GM21381 (cell line): ENCODE data around the gene PDCD1LG2.
A peak's percentile ranks its signal among the peaks of the same experiment; 100 is the strongest.
"Not testable (repeated sequence)": the region's sequence is repeated elsewhere in the genome, so short reads cannot be mapped to it uniquely, and the experiment has no call there.

Experiments used
- ATAC-seq: cut with Tn5 transposase; IDR thresholded peaks from one replicate; pipeline ENCODE4 v1.9.1; 2021; ENCODE audit warnings: mild to moderate bottlenecking, moderate library complexity; ENCODE audit not compliant: unreplicated experiment

PDCD1LG2 gene

GRCh38 chr9:5510360-5510931 lies at the start of gene PDCD1LG2:
PDCD1LG2 (plus strand) TSS chr9:5510531; CDS start chr9:5522547, 12,016 bp downstream.
- ATAC-seq, result peak; percentile 74

GRCh38 chr9:5464831-5465330 lies 45.5 kb upstream of the PDCD1LG2 start:
- not testable (repeated sequence) for ATAC-seq

DNA sequence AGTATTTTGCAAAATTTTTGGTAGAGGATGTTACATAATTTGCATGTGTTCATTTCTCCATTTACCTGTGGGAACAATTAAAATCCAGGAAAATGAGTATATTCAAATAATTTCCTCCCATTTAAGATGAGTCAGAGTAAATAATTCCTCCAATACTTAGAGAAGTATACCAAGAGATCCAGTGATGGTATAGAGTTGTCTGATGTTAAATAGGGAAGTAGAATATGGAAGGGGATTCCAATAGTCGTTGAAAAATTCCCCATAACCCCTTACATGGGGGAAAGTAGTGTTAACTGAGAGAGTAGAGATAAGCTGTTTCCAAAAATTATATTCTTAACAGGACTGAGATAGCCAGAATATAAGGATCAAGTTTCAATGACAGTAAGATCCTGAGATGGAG lies 44.3 kb upstream of the PDCD1LG2 start:
- ATAC-seq, result no peak

GRCh38 chr9:5466766-5467165 lies 43.6 kb upstream of the PDCD1LG2 start:
- ATAC-seq, result no peak

GRCh38 chr9:5468850-5469249 lies 41.5 kb upstream of the PDCD1LG2 start:
- ATAC-seq, result no peak

GRCh38 chr9:5470122-5470521 lies 40.2 kb upstream of the PDCD1LG2 start:
- no peak for ATAC-seq

- no peak for ATAC-seq
These were observed 39.5 kb upstream of the PDCD1LG2 start for GRCh38 chr9:5470816-5471215.

DNA sequence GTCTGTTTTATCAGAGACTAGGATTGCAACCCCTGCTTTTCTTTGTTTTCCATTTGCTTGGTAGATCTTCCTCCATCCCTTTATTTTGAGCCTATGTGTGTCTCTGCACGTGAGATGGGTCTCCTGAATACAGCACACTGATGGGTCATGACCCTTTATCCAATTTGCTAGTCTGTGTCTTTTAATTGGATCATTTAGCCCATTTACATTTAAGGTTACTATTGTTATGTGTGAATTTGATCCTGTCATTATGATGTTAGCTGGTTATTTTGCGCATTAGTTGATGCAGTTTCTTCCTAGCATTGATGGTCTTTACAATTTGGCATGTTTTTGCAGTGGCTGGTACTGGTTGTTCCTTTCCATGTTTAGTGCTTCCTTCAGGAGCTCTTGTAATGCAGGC lies 34.7 kb upstream of the PDCD1LG2 start:
- not testable (repeated sequence) for ATAC-seq

DNA sequence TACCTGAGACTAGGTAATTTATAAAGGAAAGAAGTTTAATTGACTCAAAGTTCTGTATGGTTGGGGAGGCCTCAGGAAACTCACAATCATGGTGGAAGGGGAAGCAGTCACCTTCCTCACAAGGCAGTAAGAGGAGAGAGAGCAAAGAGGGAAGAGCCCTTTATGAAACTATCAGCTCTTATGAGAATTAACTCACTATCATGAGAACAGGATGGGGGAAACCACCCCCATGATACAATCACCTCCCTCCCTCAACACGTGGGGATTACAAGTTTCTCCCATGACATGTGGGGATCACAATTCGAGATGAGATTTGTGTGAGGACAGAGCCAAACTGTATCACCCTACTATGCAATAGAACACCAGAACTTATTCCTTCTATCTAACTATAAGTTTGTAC lies 32.1 kb upstream of the PDCD1LG2 start:
- ATAC-seq, result peak; percentile 44

DNA sequence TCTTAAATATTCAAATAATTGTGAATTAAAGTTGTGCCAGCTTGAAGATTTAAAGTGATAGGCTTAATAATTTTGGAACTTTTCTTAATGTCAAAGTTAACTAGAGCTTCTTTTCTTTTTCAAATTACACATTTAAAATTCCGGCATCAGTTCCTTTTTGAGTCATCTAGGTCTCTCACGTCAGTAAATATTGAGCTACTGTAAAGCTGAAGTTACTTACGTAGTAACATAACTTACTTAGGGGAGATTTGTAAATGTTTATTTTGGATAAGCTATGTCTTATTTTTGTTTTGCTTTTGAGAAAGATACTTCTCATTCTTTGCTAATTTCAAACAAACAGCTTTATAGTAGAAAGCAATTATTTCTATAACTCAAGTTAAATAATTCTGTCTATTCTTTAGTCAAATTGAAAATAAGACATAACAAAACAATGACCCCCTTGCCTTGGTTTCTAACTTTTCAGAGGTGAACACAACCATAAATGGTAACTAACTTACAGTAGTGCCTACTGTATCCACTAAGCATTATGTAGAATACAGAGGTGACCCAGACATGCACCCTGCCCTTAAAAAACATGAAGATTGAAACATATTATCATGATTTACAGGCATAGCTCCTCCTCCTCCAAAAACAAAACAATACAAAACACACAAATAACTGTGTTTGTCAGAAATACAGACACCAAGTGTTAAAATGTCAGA lies 30.2 kb upstream of the PDCD1LG2 start:
- ATAC-seq, result peak; percentile 43

- ATAC-seq, result peak; percentile 34
These were observed 29.4 kb upstream of the PDCD1LG2 start for GRCh38 chr9:5480919-5481318.

GRCh38 chr9:5481322-5482040 lies 28.9 kb upstream of the PDCD1LG2 start:
- ATAC-seq, result no peak

DNA sequence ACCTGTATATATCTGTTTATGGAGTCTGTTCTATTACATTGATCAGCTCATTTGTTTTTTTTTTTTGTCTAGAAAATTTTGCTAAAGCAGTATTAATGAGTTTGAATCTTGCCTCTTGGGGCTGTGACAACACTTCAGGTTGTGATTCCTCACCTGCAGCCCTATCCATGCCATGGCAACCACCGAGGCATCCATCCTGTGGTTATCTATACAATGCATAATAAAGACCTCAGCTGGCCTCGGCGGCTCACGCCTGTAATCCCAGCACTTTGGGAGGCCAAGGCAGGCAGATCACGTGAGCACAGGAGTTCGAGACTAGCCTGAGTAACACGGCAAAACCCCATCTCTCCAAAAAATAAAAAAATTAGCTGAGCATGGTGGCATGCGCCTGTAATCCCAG lies 28.1 kb upstream of the PDCD1LG2 start:
- no peak for ATAC-seq

- no peak for ATAC-seq
These were observed 27.0 kb upstream of the PDCD1LG2 start for GRCh38 chr9:5483306-5483705.

DNA sequence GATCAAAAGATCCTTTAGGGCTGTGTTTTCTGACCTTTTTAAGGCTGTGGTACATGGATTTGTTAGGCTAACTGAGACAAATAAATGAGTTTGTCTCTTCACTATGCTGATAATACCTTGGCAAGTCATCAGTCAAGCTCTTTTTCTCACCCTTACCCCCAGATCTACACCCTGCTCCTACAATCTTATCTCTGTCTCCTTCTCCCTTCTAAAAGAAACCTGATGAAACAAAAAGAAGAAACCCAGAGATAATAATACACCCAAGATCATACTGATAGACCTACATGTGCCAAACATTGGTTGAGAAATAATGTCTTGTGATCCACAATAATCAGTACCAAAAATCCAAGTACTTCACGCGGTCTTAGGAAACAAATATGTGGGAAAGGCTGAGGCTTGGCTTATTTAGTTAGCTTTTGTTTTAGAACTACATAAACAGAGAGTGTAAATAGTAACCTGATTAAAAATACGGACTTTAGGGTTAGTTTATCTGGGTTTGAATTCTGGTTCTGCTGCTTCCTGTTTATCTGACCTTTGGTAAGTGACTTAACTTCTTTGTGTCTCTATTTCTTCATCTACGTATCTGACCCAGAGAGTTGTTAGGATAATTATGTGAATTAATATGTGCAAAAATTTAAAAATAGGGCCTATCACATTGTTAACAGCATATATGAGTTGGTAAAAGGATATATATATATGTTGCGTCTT lies 24.8 kb upstream of the PDCD1LG2 start:
- ATAC-seq, result no peak

DNA sequence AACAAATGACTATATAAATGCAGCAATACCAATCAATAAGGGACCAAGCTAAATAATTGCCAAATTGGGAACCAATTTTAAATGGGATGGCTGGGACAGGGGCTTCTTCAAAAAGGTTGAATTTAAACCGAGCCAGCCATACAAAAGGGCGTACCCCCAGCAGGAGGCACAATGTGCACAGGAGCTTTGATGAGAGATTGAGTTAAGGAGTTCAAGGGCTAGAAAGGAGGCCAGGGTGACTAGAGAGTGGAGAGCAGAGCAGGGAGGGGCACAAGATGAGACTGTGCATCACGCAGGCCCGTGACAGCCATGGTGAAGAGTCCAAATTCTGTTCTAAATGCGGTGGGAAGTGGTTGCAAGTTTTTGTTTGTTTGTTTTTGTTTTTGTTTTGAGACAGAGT lies 23.3 kb upstream of the PDCD1LG2 start:
- no peak for ATAC-seq

DNA sequence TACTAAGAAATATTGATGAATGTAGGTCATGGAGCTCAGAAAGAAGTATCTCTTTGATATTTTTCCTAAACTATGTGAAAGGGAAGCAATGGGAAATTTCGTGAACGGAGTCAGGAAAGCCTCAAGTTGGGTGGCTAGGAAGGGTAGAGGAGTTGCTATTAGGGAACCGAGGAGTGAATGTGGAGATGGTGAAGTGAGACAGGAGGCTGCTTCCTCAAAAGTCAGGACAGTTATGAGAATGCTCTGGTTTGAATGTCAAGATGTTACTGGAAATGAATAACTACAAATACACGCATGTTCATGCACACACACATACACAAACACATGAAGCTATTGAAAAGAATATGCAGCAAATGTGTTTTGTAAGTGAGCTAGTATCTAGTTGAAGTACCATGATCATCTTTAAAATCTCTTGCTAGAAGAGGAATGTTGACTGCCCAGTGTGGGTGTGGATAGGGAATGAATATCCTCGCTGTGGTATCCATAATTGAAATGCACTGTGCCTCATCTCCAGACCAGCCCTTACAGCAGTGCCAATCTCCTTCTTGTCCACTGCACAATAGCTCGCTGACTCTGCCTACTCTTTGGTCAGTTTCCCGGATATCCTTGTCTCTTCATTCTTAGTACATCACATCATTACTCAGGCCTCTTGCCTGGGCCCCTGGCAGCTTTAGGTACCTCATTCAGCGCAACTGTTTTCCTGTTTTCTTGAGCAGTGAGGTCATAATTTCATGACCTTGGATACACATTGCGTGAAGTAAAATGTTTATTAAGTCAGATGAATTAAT lies 21.9 kb upstream of the PDCD1LG2 start:
- no peak for ATAC-seq

DNA sequence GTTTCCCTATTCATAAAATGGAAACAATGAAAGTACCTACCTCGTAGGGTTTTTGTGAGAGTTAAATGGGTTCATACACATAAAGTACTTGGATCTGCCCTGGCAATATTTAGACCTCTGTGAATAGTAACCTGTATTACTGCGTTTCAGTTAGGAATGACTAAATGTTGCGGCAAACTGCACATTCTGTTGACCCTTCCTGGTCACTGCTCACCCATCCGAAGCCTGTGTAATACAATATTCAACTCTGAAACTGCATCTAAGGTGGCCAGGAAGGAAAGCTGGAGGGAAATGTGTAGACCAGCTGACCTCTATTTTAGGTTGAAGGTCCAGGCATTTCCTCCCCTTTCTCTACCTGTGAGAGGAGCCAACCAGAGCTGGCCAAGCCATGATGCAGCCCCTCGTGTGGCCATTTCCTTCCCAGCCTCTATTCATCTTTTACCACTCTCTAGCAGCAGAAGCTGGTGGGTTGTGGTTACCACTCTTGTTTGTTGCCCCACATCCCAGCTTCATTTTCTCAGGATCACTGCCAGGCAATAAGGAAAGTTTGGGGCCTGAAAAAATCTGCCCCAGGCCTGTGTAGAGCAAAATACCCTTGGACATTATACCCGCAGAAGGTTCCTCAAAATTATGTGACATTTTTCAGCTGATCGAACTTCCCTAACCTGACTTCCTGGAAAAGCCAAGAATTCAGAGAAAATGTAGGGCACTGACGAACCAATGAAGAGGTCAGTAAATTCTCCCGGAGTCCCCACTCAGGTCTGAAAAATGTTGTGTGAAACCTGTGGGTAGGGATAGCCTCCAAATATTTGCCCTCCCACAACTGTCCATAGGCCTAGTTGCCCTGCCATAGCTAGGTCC lies 20.5 kb upstream of the PDCD1LG2 start:
- ATAC-seq, result no peak

DNA sequence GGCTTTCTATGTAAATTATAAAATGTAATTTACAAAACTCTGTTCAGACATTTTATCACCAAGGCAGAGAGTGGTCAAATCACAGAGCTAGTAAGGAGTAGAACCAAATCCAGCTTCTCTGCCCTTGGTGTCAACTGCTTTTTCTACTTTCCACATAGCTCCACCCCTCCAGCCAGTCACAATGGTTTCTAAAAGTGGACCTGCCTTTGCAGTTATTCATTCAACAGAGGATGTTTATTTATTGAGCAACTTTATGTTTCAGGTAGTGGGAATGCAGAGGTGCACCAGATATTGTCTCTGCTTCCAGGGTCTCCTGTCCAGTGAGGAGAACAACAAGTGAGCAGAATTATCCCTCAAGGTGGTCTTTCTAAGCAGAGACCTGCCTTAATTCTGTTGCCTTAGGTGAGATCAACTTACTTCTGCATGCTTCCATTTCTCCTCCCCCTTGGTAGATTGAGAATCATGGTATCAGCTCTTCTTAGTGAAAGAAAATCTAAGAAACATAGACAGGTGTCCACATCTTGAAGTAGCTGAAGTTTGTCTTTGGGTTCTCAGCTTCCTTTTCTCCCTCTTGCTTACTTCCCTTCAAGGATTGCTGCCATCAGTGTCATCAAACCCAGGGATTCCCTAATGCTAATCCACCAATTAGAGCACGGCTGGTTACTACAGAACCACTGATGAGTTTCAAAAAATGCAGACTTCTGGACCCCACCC lies 17.2 kb upstream of the PDCD1LG2 start:
- no peak for ATAC-seq
